H1 (cell line): Measurements from ENCODE around the gene PRICKLE1. TPM values are rescaled to one million over a fixed set of nuclear protein-coding genes. Genes with fewer than 3 reads are reported as not detected.

ENCODE experiments used
- CTCF ChIA-PET: fragments of 300-600 bp; sonication (Branson Sonifier 250); formaldehyde crosslinking; loops from one replicate; lab custom pipeline; 2021; ENCODE audit not compliant: partially characterized antibody; lab: Charles Lee
- POLR2A ChIA-PET: fragments of 300-600 bp; sonication (Branson Sonifier 250); formaldehyde crosslinking; loops from one replicate; lab custom pipeline; 2021; ENCODE audit warnings: inconsistent platforms; ENCODE audit not compliant: partially characterized antibody; lab: Charles Lee
- DNase-seq, 2 experiments: peaks; one replicate each; pipeline versions ENCODE4 v3.0.0 to v3.0.0-alpha.2; 2010 to 2022; ENCODE audit warnings: low spot score in 2 of 2, low read depth in 1 of 2, mixed read lengths in 1 of 2
- FAIRE-seq: peaks from 2 replicates; lab custom pipeline; 2011; peaks lifted over from hg19 to GRCh38; lab: Jason Lieb, UNC
- H2AFZ ChIP-seq: 2 replicates; pipeline ENCODE4 v1.8.1; 2012; ENCODE audit warnings: low read length, inconsistent platforms
- H2AK5ac ChIP-seq: 2 replicates; pipeline ENCODE4 v1.6.1; 2013; ENCODE audit warnings: low read depth, low read length
- H2BK120ac ChIP-seq: replicated peaks from 2 replicates; pipeline ENCODE3; 2013; ENCODE audit warnings: low read depth, low read length, inconsistent platforms
- H2BK12ac ChIP-seq: 2 replicates; pipeline ENCODE4 v1.6.1; 2013; ENCODE audit warnings: low read depth, low read length
- H2BK15ac ChIP-seq: 2 replicates; pipeline ENCODE4 v1.6.1; 2013; ENCODE audit warnings: low read length
- H2BK20ac ChIP-seq: 2 replicates; pipeline ENCODE4 v1.6.1; 2013; ENCODE audit warnings: low read length
- H2BK5ac ChIP-seq: 2 replicates; pipeline ENCODE4 v1.6.1; 2013; ENCODE audit warnings: low read depth, low read length
- H3K14ac ChIP-seq: 2 replicates; pipeline ENCODE4 v1.6.1; 2013; ENCODE audit warnings: inconsistent platforms; ENCODE audit not compliant: insufficient read length
- H3K18ac ChIP-seq: 2 replicates; pipeline ENCODE4 v1.6.1; 2013; ENCODE audit warnings: low read length; ENCODE audit errors: extremely low read depth
- H3K23ac ChIP-seq: 2 replicates; pipeline ENCODE4 v1.6.1; 2013; ENCODE audit warnings: inconsistent platforms; ENCODE audit not compliant: insufficient read length
- H3K23me2 ChIP-seq: 2 replicates; pipeline ENCODE4 v1.6.1; 2013; ENCODE audit warnings: low read depth, low read length
- H3K27ac ChIP-seq: 2 replicates; pipeline ENCODE4 v1.6.1; 2011; ENCODE audit warnings: low read depth, low read length, inconsistent platforms
- H3K27me3 ChIP-seq, 4 experiments: replicated peaks in 1 of 4; 1 replicate in 1 of 4; 2 replicates in 3 of 4; pipeline versions ENCODE4 v1.6.1 to v1.8.1; 2011 to 2013; ENCODE audit warnings: low read length in 3 of 4, mild to moderate bottlenecking in 3 of 4, inconsistent platforms in 2 of 4, mixed read lengths in 2 of 4, moderate library complexity in 1 of 4; ENCODE audit not compliant: control insufficient read depth in 3 of 4, insufficient read depth in 3 of 4; ENCODE audit errors: extremely low read depth in 1 of 4
- H3K36me3 ChIP-seq, 4 experiments: 2 replicates each; pipeline versions ENCODE4 v1.6.1 to v1.8.1; 2011 to 2013; ENCODE audit warnings: mild to moderate bottlenecking in 4 of 4, low read length in 3 of 4, moderate library complexity in 2 of 4, control low read depth in 1 of 4, inconsistent platforms in 1 of 4; ENCODE audit not compliant: insufficient read depth in 4 of 4, control insufficient read depth in 2 of 4
- H3K4ac ChIP-seq: replicated peaks from 2 replicates; pipeline ENCODE3; 2013; ENCODE audit warnings: low read length, low read depth, mixed read lengths, inconsistent platforms; ENCODE audit not compliant: insufficient read length
- H3K4me1 ChIP-seq, 4 experiments: replicated peaks in 1 of 4; 1 replicate in 1 of 4; 2 replicates in 3 of 4; pipeline versions ENCODE4 v1.6.1 to v1.8.1; 2011 to 2013; ENCODE audit warnings: low read length in 3 of 4, inconsistent platforms in 2 of 4, mixed read lengths in 1 of 4; ENCODE audit not compliant: insufficient read depth in 4 of 4, control insufficient read depth in 3 of 4
- H3K4me2 ChIP-seq, 2 experiments: 2 replicates each; pipeline versions ENCODE4 v1.6.1 to v1.8.1; 2011 to 2013; ENCODE audit warnings: low read depth in 2 of 2, low read length in 2 of 2, control low read depth in 1 of 2, inconsistent platforms in 1 of 2, mild to moderate bottlenecking in 1 of 2; ENCODE audit not compliant: insufficient read depth in 1 of 2
- H3K4me3 ChIP-seq, 4 experiments: fragments of 200-600, 300-600 bp in 1 of 4; sonication (generic), shearing (Covaris generic), sonication (Bioruptor Twin) in 1 of 4; 2 replicates each; pipeline versions ENCODE4 v1.5.1 to v1.8.1; 2011 to 2016; ENCODE audit warnings: low read length in 4 of 4, low read depth in 3 of 4, control low read depth in 2 of 4, inconsistent platforms in 2 of 4, mild to moderate bottlenecking in 2 of 4, mixed read lengths in 1 of 4, moderate library complexity in 1 of 4; ENCODE audit not compliant: insufficient read depth in 2 of 4; ENCODE audit errors: extremely low read depth in 1 of 4
- H3K56ac ChIP-seq: replicated peaks from 2 replicates; pipeline ENCODE3; 2013; ENCODE audit warnings: low read depth, mild to moderate bottlenecking, mixed read lengths, low read length, inconsistent platforms; ENCODE audit not compliant: insufficient read length
- H3K79me1 ChIP-seq: 2 replicates; pipeline ENCODE4 v1.6.1; 2013; ENCODE audit warnings: low read depth, low read length, control low read depth
- H3K79me2 ChIP-seq, 2 experiments: 2 replicates each; pipeline versions ENCODE4 v1.6.1 to v1.8.1; 2012 to 2013; ENCODE audit warnings: low read length in 2 of 2, mild to moderate bottlenecking in 2 of 2, inconsistent platforms in 1 of 2; ENCODE audit not compliant: insufficient read depth in 2 of 2, control insufficient read depth in 1 of 2
- H3K9ac ChIP-seq, 4 experiments: replicated peaks in 1 of 4; 1 replicate in 1 of 4; 2 replicates in 3 of 4; pipeline versions ENCODE4 v1.6.1 to v1.8.1; 2011 to 2013; ENCODE audit warnings: low read depth in 3 of 4, low read length in 3 of 4, control low read depth in 2 of 4, mild to moderate bottlenecking in 2 of 4, moderate library complexity in 2 of 4, inconsistent platforms in 1 of 4; ENCODE audit errors: extremely low read depth in 1 of 4
- H3K9me3 ChIP-seq, 2 experiments: 2 replicates each; pipeline versions ENCODE4 v1.6.1 to v1.8.1; 2012 to 2013; ENCODE audit warnings: mild to moderate bottlenecking in 2 of 2, moderate library complexity in 2 of 2, control low read depth in 1 of 2, inconsistent platforms in 1 of 2, low read depth in 1 of 2, low read length in 1 of 2, mixed read lengths in 1 of 2; ENCODE audit not compliant: insufficient read depth in 2 of 2
- H4K20me1 ChIP-seq, 2 experiments: replicated peaks in 1 of 2; 2 replicates each; pipeline versions ENCODE3 to v1.8.1; 2011 to 2013; ENCODE audit warnings: inconsistent platforms in 2 of 2, low read length in 2 of 2, mild to moderate bottlenecking in 1 of 2; ENCODE audit not compliant: insufficient read depth in 2 of 2, control insufficient read depth in 1 of 2
- H4K5ac ChIP-seq: 2 replicates; pipeline ENCODE4 v1.6.1; 2013; ENCODE audit warnings: low read length, low read depth, mixed read lengths, inconsistent platforms; ENCODE audit not compliant: insufficient read length
- H4K8ac ChIP-seq: 2 replicates; pipeline ENCODE4 v1.8.0; 2013; ENCODE audit warnings: mild to moderate bottlenecking, moderate library complexity, low read length, inconsistent platforms; ENCODE audit not compliant: insufficient read depth; ENCODE audit errors: extremely low read depth
- H4K91ac ChIP-seq: replicated peaks from 2 replicates; pipeline ENCODE3; 2013; ENCODE audit warnings: low read length, mixed read lengths, inconsistent platforms; ENCODE audit not compliant: insufficient read length
- BRCA1 ChIP-seq: IDR thresholded peaks from 2 replicates; pipeline ENCODE4 v1.6.1; 2012; ENCODE audit warnings: low read depth, low read length, improper control_type of control experiment
- JUN ChIP-seq: IDR thresholded peaks from 2 replicates; pipeline ENCODE4 v1.6.1; 2011; ENCODE audit warnings: low read depth, mild to moderate bottlenecking, improper control_type of control experiment, low read length
- MAFK ChIP-seq: IDR thresholded peaks from 2 replicates; pipeline ENCODE4 v1.6.1; 2012; ENCODE audit warnings: low read depth, mild to moderate bottlenecking, improper control_type of control experiment, low read length
- NRF1 ChIP-seq: IDR thresholded peaks from 2 replicates; pipeline ENCODE4 v1.6.1; 2011; ENCODE audit warnings: mild to moderate bottlenecking, low read depth, low read length, improper control_type of control experiment
- RAD21 ChIP-seq, 2 experiments: IDR thresholded peaks in 1 of 2; conservative IDR thresholded peaks in 1 of 2; 2 replicates each; pipeline ENCODE4 v1.6.1; 2011; ENCODE audit warnings: low read depth in 2 of 2, low read length in 2 of 2, improper control_type of control experiment in 1 of 2, inconsistent platforms in 1 of 2, mild to moderate bottlenecking in 1 of 2, moderate library complexity in 1 of 2
- RXRA ChIP-seq: IDR thresholded peaks from 2 replicates; pipeline ENCODE4 v1.6.1; 2011; ENCODE audit warnings: low read depth, mild to moderate bottlenecking, low read length, moderate library complexity; ENCODE audit not compliant: insufficient read depth
- SIX5 ChIP-seq: IDR thresholded peaks from 2 replicates; pipeline ENCODE4 v1.6.1; 2011; ENCODE audit warnings: mild to moderate bottlenecking, low read depth, low read length
- SP1 ChIP-seq: IDR thresholded peaks from 2 replicates; pipeline ENCODE4 v1.6.1; 2011; ENCODE audit warnings: low read depth, low read length
- ZNF274 ChIP-seq: IDR thresholded peaks from 2 replicates; pipeline ENCODE4 v1.7.0; 2012; ENCODE audit warnings: low read length, borderline replicate concordance; ENCODE audit errors: extremely low read depth
- WGBS, 2 experiments: shearing (Covaris generic) in 1 of 2; methylation state at CpG; one replicate each; pipeline versions ENCODE4 v1.1.6 to v1.1.7; 2013 to 2015; ENCODE audit warnings: low lambda C conversion rate in 2 of 2, mixed read lengths in 2 of 2, inconsistent platforms in 1 of 2, low coverage in 1 of 2, missing lambda C conversion rate in 1 of 2; ENCODE audit not compliant: insufficient replicate concordance in 2 of 2, insufficient coverage in 1 of 2, insufficient read length in 1 of 2; ENCODE audit errors: extremely low coverage in 1 of 2, missing lambda C conversion rate in 1 of 2; 5-methylcytosine and 5-hydroxymethylcytosine counted together
- polyA plus RNA-seq, 7 experiments: library from polyadenylated mRNA; depleted of rRNA in 3 of 7; stranded (reverse) in 5 of 7; unstranded in 2 of 7; fragments of >200 nt in 5 of 7; fragments of 200-250 nt in 2 of 7; gene quantifications; 1 replicate in 5 of 7; 2 replicates in 1 of 7; 4 replicates in 1 of 7; pipeline versions ENCODE4 v1.2.1 to v1.2.3, GENCODE V29; 2011 to 2013; ENCODE audit warnings: missing spikeins in 2 of 7, mixed read lengths in 2 of 7
- total RNA-seq: library from RNA; stranded (reverse); fragmentation: NEBNext Ultra II Directional; extraction: Animal tissue kit (Norgen Biotek cat#: 25700); gene quantifications from 2 replicates; pipeline ENCODE4 v1.2.1, GENCODE V29; 2021
- TF ChIP-seq, protein P1 (sequence below), 3 experiments: IDR thresholded peaks; 1 replicate in 2 of 3; 2 replicates in 1 of 3; pipeline versions ENCODE4 v1.5.1 to v1.6.1; 2011; ENCODE audit warnings: low read length in 3 of 3, mild to moderate bottlenecking in 3 of 3, inconsistent platforms in 2 of 3, low read depth in 1 of 3, moderate library complexity in 1 of 3; ENCODE audit not compliant: insufficient read depth in 1 of 3; ENCODE audit errors: control extremely low read depth in 1 of 3
- TF ChIP-seq, protein P2 (sequence below): IDR thresholded peaks from 2 replicates; pipeline ENCODE4 v1.6.1; 2012; ENCODE audit warnings: inconsistent platforms

Gene PRICKLE1
- total and polyA plus RNA-seq, 2 of the 8 experiments (the other 6 are each of a cell fraction or from before 2014, with no cell fraction given), result 14.0 to 22.4 TPM

DNA sequence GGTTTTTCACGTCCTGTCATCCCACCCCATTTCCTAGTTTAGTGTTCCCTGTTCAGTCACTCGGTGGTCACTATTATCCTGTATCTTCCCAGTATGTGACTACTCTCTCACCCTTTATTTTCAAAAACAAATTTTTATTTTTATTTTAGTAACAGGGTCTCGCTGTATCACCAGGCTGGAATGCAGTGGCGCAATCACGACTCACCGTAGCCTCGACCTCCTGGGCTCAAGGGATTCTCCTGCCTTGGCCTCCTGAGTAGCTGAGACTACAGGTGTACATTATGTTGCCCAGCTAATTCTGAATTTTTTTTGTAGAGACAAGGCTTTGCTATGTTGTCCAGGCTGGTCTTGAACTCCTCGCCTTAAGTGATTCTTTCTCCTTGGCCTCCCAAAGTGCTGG, 20.1 kb upstream of the PRICKLE1 start:
- no peak for FAIRE-seq
- no peak overlapping the region for H3K27ac ChIP-seq
- no peak overlapping the region for H3K56ac ChIP-seq
- peaks cover 0 to 6% of the 10 kb centered on the region in 2 experiments; a peak in 1 of 4 replicates for H3K9me3 ChIP-seq
- no peak overlapping the region for H4K8ac ChIP-seq
- H3K18ac ChIP-seq, result no peak overlapping the region
- H2BK20ac ChIP-seq, result no peak overlapping the region
- H2BK15ac ChIP-seq, result no peak overlapping the region
- H3K4ac ChIP-seq, result no peak overlapping the region
- H3K36me3 ChIP-seq, result no peaks in the 10 kb centered on the region
- H3K23me2 ChIP-seq, result peaks cover 2% of the 10 kb centered on the region; the same call in 1 of the 2 replicates
- no peak overlapping the region for H2BK12ac ChIP-seq
- H2BK5ac ChIP-seq, result no peak overlapping the region
- H2BK120ac ChIP-seq, result no peak overlapping the region
- H3K79me1 ChIP-seq, result no peaks in the 10 kb centered on the region
- WGBS, 2 experiments, result 94% methylated on average over 8 of the region's 8 CpGs; no CpG with 5 or more reads in 1 of the 2 experiments
- no peak overlapping the region for H2AFZ ChIP-seq
- H3K9ac ChIP-seq, result no peak overlapping the region
- H4K91ac ChIP-seq, result no peak overlapping the region
- no peak overlapping the region for H2AK5ac ChIP-seq
- no peak for DNase-seq
- no peak overlapping the region for H3K23ac ChIP-seq
- H3K14ac ChIP-seq, result no peak overlapping the region
- no peak overlapping the region for H3K4me2 ChIP-seq
- H3K4me3 ChIP-seq, result no peak overlapping the region
- ChIA-PET CTCF (interaction anchor here (0.6 to 1.4 kb wide), 3 partner anchors 117 to 730 kb away, joined by 3 to 4 read pairs (median 3); no protein-coding TSS in a partner anchor), POLR2A (no interaction called here)
- no peaks in the 10 kb centered on the region for H3K4me1 ChIP-seq
- H4K20me1 ChIP-seq, result no peaks in the 10 kb centered on the region
- no peak overlapping the region for H4K5ac ChIP-seq
- no peaks in the 10 kb centered on the region for H3K27me3 ChIP-seq
- H3K79me2 ChIP-seq, result no peaks in the 10 kb centered on the region
- TF ChIP-seq SIX5 (no peak), JUN (no peak), SP1 (no peak), NRF1 (no peak), RAD21 (IDR thresholded peaks at IDR 0.05 in 1 of 2, conservative IDR thresholded peaks at IDR 0.05 in 1 of 2; ENCODE audit: low read depth in 2 of 2, low read length in 2 of 2) (no peak), BRCA1 (no peak), ZNF274 (no peak), RXRA (no peak), MAFK (no peak)
- TF ChIP-seq, protein P1, sequence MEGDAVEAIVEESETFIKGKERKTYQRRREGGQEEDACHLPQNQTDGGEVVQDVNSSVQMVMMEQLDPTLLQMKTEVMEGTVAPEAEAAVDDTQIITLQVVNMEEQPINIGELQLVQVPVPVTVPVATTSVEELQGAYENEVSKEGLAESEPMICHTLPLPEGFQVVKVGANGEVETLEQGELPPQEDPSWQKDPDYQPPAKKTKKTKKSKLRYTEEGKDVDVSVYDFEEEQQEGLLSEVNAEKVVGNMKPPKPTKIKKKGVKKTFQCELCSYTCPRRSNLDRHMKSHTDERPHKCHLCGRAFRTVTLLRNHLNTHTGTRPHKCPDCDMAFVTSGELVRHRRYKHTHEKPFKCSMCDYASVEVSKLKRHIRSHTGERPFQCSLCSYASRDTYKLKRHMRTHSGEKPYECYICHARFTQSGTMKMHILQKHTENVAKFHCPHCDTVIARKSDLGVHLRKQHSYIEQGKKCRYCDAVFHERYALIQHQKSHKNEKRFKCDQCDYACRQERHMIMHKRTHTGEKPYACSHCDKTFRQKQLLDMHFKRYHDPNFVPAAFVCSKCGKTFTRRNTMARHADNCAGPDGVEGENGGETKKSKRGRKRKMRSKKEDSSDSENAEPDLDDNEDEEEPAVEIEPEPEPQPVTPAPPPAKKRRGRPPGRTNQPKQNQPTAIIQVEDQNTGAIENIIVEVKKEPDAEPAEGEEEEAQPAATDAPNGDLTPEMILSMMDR (IDR thresholded peaks at IDR 0.05; ENCODE audit: control extremely low read depth in 1 of 3, insufficient read depth in 1 of 3, low read depth in 1 of 3, low read length in 3 of 3), result no peak
- TF ChIP-seq, protein P2, sequence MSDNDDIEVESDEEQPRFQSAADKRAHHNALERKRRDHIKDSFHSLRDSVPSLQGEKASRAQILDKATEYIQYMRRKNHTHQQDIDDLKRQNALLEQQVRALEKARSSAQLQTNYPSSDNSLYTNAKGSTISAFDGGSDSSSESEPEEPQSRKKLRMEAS, result no peak
